Motor neuron (in vitro differentiated cells): Measurements from ENCODE around the gene PARP16. TPM values are rescaled to one million over a fixed set of nuclear protein-coding genes. Genes with fewer than 3 reads are reported as not detected.

Source experiments
- ATAC-seq, 8 experiments: fragments of 200-7000 bp; cut with Tn5 transposase; replicated peaks in 6 of 8; 2 replicates each; pipeline ENCODE4 v1.8.0; 2021; ENCODE audit warnings: mild to moderate bottlenecking in 8 of 8, moderate library complexity in 8 of 8
- H3K27ac ChIP-seq, 2 donors: fragments of 250-450 bp; sonication (Bioruptor Pico); 2 replicates each; pipeline ENCODE4 v1.9.0; 2021; ENCODE audit warnings: antibody characterized with exemption in 2 of 2, mild to moderate bottlenecking in 2 of 2, moderate library complexity in 1 of 2
- H3K4me1 ChIP-seq, 2 donors: fragments of 250-450 bp; sonication (Bioruptor Pico); replicated peaks in 1 of 2; 2 replicates each; pipeline ENCODE4 v1.6.1; 2021; ENCODE audit warnings: antibody characterized with exemption in 2 of 2, mild to moderate bottlenecking in 2 of 2, moderate library complexity in 1 of 2
- H3K4me3 ChIP-seq, 5 donors: fragments of 250-450 bp; sonication (Bioruptor Pico); 2 replicates each; pipeline ENCODE4 v1.9.0; 2021; ENCODE audit warnings: antibody characterized with exemption in 5 of 5, mild to moderate bottlenecking in 5 of 5, moderate library complexity in 4 of 5
- WGBS, 10 experiments: fragments of 450-650 bp; shearing (Covaris generic); methylation state at CpG; one replicate each; pipeline ENCODE4 v1.0.0; 2022; 5-methylcytosine and 5-hydroxymethylcytosine counted together
- in situ Hi-C, 9 experiments: fragments of 400-800 bp; cut with MboI; loops; one replicate each; pipeline ENCODE4 v1.15.0; 2021; ENCODE audit warnings: low sequenced_read_pairs in 9 of 9, low pct_unique_long_range_greater_than_20kb in 2 of 9; ENCODE audit not compliant: unreplicated experiment in 9 of 9
- total RNA-seq, 8 experiments: library from RNA; unstranded; fragments of 300-600 nt; gene quantifications; 2 replicates each; pipeline versions ENCODE4 v1.2.3 to v1.2.4, GENCODE V29; 2022

The PARP16 gene, protein sequence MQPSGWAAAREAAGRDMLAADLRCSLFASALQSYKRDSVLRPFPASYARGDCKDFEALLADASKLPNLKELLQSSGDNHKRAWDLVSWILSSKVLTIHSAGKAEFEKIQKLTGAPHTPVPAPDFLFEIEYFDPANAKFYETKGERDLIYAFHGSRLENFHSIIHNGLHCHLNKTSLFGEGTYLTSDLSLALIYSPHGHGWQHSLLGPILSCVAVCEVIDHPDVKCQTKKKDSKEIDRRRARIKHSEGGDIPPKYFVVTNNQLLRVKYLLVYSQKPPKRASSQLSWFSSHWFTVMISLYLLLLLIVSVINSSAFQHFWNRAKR
- total RNA-seq, result 10 to 100 TPM in 3 of 8 experiments, 1 to 10 TPM in 5; 2.7 to 15.3 (median 6.7) TPM

DNA sequence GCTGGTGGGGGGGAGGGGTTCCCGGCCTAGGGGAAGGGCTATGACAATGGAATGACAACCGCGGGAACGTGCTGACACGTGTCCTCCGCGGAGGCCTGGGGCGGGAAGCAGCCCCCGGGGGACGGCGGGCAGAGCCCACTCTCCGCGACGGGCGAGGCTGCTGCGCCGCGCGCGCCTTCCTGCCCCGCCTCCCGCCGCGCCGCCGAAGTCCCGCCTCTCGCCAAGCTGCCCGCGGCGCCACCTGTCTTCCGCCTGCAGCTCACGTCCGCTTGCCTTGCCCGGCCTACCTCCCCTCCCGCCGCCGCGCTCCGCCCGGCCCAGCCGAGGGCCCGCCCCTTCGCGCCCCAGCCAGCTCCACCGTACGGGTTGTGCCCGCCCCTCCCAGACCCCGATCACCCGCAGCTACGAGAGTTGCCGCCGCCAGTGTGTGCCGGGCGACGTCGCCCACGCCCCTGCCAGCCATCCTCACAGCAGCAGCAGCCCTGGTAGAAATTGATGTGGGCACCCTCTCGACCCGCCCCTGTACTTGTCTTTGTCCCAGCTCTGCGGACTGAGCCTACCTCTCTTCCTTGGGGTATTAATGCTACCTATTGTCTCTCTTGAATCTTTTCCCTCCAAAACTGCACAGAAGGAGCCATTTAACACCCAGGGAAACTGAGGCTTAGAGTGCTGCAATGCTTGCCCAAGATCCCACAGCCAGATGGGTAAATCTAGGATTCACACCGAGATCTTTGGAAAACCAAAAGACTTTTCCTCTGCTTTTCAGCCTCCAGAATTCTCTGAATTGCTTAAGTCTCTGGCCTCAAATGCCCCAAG, at the start of gene PARP16:
TSS of gene PARP16 (minus strand) at position 180 of the 816 bp plus-strand sequence. CDS start 457 bp downstream, outside the sequence.
- in situ Hi-C loops, result loop anchor here in 5 of 9 experiments (25.0 kb wide), 2 partner anchors 100 to 250 kb away; partner anchors contain the start of genes CLPX (in 4 of the 5), MTFMT (in 1 of the 5) and SLC51B (in 1 of the 5)
- 0 to 90% (median 36%) methylated on average over 1 to 2 of the region's 62 CpGs; no CpG with 5 or more reads in 6 of the 10 experiments for WGBS, 10 experiments
- ATAC-seq, result peak; percentile 88 to 96 (median 90)
- Histone ChIP-seq H3K4me3 (peak within 1 kb of the TSS; percentile 36 to 64 (median 53)), H3K4me1 (peaks cover 19 to 20% of the 10 kb centered on the region in 2 donors), H3K27ac (peak within 1 kb of the TSS; percentile 87 to 95)

DNA sequence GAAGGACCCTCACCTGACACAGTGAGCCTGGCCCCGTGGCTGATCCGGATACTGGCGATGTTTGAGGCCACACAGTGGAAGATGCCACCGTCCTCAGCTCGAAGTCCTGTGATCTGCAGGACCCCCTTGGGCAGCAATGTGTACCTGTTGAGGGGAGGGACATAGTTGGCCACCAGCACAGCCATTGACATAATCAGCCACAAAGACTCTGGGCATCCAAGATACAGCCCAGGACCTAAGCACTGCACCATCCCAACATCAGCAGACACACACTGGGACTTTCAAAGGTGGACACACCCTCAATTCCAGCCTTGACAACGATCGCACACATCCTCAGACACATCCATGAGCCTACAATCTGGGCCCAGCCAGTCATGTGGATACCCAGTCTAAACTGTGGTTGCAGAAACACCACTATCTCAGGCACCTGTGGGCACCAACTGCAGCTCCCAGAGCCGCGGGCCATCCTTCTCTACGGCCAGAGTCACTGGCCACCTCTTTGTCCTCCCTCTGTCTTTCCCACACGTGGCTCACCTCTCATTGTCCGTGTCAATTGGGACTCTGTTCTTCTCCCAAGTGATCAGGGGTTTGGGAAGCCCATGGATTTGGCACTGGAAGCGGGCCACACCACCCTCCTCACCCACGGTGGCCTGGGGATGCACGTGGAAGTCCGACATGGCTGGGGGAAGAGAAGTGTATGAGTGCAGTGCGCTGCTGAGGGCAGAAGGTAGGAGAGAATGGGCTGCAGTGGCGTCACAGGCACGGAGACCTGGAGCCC, 48.8 kb upstream of the PARP16 start:
- in situ Hi-C loops, result no loop called here
- Histone ChIP-seq H3K4me3 (no peak overlapping the region), H3K27ac (peak overlapping the region; percentile 78 to 92), H3K4me1 (peaks cover 88 to 92% of the 10 kb centered on the region in 2 donors)
- ATAC-seq, result no peak
- WGBS, 10 experiments, result 40 to 100% (median 66%) methylated on average over 1 to 7 of the region's 19 CpGs; no CpG with 5 or more reads in 6 of the 10 experiments

GRCh38 chr15:65334586-65335231, 48.0 kb upstream of the PARP16 start:
- peaks cover 81 to 84% of the 10 kb centered on the region in 2 donors for H3K4me1 ChIP-seq
- WGBS, 10 experiments, result 7 to 63% (median 56%) methylated on average over 3 to 8 of the region's 20 CpGs; no CpG with 5 or more reads in 7 of the 10 experiments
- peak overlapping the region; percentile 76 to 78 for H3K27ac ChIP-seq
- in situ Hi-C loops, result no loop called here
- peak in 5 of 8 experiments; percentile 33 to 75 (median 36) for ATAC-seq
- no peak overlapping the region for H3K4me3 ChIP-seq

DNA sequence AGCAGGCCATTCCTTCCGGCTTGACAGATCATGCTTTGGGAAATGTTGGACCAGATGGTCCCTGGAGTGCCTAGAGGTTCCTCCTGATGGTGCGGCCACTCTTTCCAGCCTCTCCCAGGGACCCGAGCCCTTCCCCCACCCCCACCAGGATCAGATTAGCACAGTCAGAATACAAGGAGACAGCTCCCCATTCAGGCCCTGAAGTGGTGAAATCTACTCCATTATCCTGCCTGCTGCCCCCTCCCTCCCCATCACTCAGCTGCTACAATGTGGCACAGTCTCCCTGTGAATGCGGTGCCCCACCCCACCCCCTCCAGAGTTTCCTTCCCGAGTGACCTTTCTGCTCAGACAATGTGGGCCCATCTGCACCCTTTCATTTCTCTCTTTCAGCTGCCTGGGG, 47.2 kb upstream of the PARP16 start:
- no peak overlapping the region for H3K4me3 ChIP-seq
- in situ Hi-C loops, result no loop called here

GRCh38 chr15:65333148-65333820, 46.6 kb upstream of the PARP16 start:
- 0 to 80% (median 60%) methylated on average over 1 to 4 of the region's 16 CpGs; no CpG with 5 or more reads in 5 of the 10 experiments for WGBS, 10 experiments
- ATAC-seq, result no peak
- Histone ChIP-seq H3K4me1 (peaks cover 66 to 70% of the 10 kb centered on the region in 2 donors), H3K27ac (peak overlapping the region; percentile 66 to 76), H3K4me3 (no peak overlapping the region)
- in situ Hi-C loops, result no loop called here

More for the DNA sequence above, 47.2 kb upstream of the PARP16 start:
- peak overlapping the region; percentile 76 to 78 for H3K27ac ChIP-seq
- peak in 5 of 8 experiments; percentile 20 to 32 (median 24) for ATAC-seq
- H3K4me1 ChIP-seq, result peaks cover 72 to 76% of the 10 kb centered on the region in 2 donors
- 0 to 100% (median 50%) methylated on average over 1 of the region's 5 CpGs; no CpG with 5 or more reads in 5 of the 10 experiments for WGBS, 10 experiments

GRCh38 chr15:65332391-65333147, 45.9 kb upstream of the PARP16 start:
- H3K4me1 ChIP-seq, result peaks cover 59 to 63% of the 10 kb centered on the region in 2 donors
- no peak for ATAC-seq
- 44 to 83% (median 61%) methylated on average over 2 to 7 of the region's 31 CpGs; no CpG with 5 or more reads in 3 of the 10 experiments for WGBS, 10 experiments
- H3K4me3 ChIP-seq, result no peak overlapping the region
- H3K27ac ChIP-seq, result peak overlapping the region; percentile 66 to 76
- in situ Hi-C loops, result no loop called here

GRCh38 chr15:65331811-65332210, 45.1 kb upstream of the PARP16 start:
- Histone ChIP-seq H3K4me3 (no peak overlapping the region), H3K4me1 (peaks cover 52 to 55% of the 10 kb centered on the region in 2 donors), H3K27ac (peak overlapping the region; percentile 1 to 76)
- in situ Hi-C loops, result no loop called here
- WGBS, 10 experiments, result 78 to 100% methylated on average over 3 of the region's 7 CpGs; no CpG with 5 or more reads in 8 of the 10 experiments
- ATAC-seq, result no peak

GRCh38 chr15:65330934-65331645, 44.4 kb upstream of the PARP16 start:
- no peak overlapping the region for H3K27ac ChIP-seq
- ATAC-seq, result no peak
- WGBS, 10 experiments, result 93 to 100% (median 100%) methylated on average over 1 to 6 of the region's 22 CpGs; no CpG with 5 or more reads in 5 of the 10 experiments

DNA sequence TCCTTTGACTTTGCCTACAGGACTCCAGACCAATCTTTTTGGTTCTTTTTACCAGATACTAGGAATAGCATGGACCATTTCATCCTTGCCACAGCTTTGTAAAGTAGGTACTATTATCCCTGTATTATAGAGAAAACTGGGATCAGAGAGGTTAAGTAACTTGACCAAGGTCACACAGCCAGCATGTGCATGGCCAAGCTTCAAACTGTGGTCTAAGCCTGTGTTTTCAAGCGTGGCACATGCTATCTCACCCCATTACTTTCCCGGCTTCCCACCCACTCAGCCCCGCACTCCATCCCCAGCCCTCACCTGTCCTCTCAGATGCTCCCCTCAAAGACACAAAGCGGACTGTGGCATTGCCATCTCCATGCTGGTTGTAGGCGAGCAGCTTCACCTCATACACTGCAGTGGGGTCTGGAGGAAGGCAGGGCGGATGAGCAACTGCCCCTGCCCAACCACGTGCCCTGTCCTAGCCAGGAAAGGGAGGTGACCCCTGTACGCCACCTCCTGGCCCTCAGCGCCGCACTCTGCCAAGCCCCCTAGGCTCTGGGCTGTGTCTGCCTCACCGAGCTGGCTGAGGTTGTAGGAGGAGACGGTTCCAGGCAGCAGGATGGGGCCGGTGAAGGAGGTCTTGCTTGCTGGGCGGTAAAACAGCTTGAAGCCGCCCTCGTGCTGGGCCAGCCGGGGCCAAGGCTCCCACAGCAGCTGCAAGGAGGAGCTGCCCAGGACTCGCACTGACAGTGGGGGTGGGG, 43.5 kb upstream of the PARP16 start:
- peaks cover 44 to 51% of the 10 kb centered on the region in 2 donors for H3K4me1 ChIP-seq
- in situ Hi-C loops, result loop anchor here in 2 of 9 experiments (10.0 kb wide), 1 partner anchor 55 kb away; no protein-coding TSS in a partner anchor
- no peak overlapping the region for H3K27ac ChIP-seq
- 20 to 100% (median 76%) methylated on average over 1 to 5 of the region's 18 CpGs; no CpG with 5 or more reads in 4 of the 10 experiments for WGBS, 10 experiments
- H3K4me3 ChIP-seq, result no peak overlapping the region
- ATAC-seq, result no peak

More at GRCh38 chr15:65330934-65331645, 44.4 kb upstream of the PARP16 start:
- H3K4me1 ChIP-seq, result peaks cover 49 to 52% of the 10 kb centered on the region in 2 donors
- in situ Hi-C loops, result no loop called here
- no peak overlapping the region for H3K4me3 ChIP-seq
